ENCODE data around the gene HOXA4.

The HOXA4 gene

DNA sequence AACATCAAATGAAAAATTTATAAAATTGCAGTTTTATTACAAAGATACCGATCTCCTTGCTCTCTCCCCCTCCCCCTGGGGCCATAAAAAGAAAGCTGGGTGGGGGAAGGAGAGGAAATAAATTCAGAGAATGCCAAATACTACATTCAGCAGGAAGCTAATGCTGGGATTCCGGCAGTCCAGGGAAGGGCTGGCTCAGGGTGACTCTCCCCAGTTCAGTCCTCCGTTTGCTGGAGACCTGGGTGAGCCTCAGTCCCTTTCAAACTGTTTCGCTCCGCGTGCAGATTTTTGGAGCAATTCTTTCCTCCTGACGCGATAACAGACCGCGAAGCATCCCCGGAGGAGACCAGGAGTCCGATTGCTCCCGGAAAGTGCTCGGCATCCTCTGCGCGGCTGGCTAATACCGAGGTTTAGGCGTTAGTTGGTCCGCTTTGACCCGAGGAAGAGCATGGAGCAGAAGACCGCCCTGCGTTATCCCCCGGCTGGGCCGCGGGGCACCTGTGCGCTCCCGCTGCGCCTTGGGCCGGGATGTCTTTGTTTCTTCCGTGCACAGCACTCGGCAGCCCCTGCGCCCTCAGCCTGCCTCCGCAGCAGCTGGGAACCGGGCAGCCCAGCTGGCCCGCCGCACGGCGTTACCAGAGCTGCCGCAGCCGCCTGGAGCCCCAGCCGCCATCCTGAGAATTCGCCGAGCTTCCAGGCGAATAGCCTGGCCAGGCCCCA, 24.2 kb downstream of the HOXA4 start:
- DNase-seq (ENCODE audit: low read depth in 2 of 3, low spot score in 2 of 3), result no peak

- no peak for DNase-seq (ENCODE audit: low read depth in 2 of 3, low spot score in 2 of 3)
Observed at GRCh38 chr7:27105301-27106031, 25.1 kb downstream of the HOXA4 start.

GRCh38 chr7:27104341-27105058, 26.1 kb downstream of the HOXA4 start:
- no peak for DNase-seq (ENCODE audit: low read depth in 2 of 3, low spot score in 2 of 3)

DNA sequence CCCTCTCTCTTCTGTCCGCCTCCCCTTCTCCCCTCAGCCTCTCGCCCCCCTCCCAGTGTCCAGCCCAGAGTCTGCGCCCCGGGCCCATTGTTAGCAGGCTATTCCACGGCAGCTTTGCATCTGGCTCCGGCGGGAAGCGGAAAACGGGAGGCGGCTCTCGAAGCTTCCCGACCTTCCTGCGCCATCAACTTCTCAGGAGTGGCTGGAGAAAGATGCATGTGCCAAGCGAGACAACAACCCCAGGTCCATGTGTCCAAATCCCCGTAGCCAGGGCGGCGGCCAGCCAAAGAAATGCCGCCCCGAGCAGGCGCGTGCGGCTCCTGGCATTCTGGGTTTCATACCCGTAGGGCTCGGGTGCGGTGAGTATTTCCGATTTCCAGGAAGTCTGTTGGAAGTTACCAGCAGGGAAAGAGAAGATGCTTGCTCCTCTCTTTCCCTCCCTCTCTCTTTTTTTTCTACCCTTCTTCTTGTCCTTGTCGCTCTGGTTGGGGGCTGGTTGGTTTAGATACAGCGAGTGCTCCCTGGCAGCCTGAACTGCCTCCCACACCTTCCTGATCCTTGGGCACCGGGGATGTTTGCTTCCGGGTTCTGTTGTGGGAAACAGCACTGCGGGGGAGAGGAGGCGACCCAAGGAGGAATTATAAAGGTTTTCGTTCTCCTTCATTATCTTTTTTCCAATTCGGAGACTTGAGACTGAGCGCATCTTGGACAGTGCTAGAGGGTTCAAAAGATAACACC, 26.9 kb downstream of the HOXA4 start:
- no peak for DNase-seq (ENCODE audit: low read depth in 2 of 3, low spot score in 2 of 3)

- DNase-seq (ENCODE audit: low read depth in 2 of 3, low spot score in 2 of 3), result no peak
Observed at GRCh38 chr7:27102581-27103442, 27.7 kb downstream of the HOXA4 start, which contains the start of gene HOXA2. HOXA2 (minus strand) TSS chr7:27102683; CDS start chr7:27102500, 183 bp downstream.

DNA sequence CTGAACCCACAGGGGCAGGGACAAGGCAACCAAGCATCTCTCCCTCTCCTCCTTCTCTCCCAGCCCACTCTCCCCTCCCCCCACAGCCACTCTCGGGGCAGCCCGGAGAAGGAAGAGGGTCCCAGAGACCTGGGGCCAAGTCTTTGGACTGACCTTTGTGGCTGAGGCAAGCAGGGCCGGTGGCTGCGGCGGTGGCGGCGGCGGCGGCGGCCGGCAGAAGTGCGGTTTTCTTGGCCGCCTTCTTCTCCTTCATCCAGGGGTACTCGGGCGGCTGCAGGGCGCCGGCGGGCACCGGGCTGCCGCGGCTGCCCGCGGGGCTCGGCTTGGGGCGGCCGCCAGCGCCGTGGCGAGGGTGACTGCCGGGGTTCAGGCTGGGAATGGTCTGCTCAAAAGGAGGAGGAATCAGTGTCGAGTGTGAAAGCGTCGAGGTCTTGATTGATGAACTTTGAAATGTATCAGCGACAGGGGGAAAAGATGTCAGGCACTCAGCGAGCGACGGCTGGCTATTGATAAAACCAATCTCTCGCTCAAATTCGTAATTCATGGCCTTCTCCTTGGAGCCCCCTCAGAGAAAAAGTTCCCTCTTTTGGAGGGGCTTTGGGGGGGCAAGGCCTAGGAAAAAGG, 28.5 kb downstream of the HOXA4 start:
- DNase-seq (ENCODE audit: low read depth in 2 of 3, low spot score in 2 of 3), result no peak

DNA sequence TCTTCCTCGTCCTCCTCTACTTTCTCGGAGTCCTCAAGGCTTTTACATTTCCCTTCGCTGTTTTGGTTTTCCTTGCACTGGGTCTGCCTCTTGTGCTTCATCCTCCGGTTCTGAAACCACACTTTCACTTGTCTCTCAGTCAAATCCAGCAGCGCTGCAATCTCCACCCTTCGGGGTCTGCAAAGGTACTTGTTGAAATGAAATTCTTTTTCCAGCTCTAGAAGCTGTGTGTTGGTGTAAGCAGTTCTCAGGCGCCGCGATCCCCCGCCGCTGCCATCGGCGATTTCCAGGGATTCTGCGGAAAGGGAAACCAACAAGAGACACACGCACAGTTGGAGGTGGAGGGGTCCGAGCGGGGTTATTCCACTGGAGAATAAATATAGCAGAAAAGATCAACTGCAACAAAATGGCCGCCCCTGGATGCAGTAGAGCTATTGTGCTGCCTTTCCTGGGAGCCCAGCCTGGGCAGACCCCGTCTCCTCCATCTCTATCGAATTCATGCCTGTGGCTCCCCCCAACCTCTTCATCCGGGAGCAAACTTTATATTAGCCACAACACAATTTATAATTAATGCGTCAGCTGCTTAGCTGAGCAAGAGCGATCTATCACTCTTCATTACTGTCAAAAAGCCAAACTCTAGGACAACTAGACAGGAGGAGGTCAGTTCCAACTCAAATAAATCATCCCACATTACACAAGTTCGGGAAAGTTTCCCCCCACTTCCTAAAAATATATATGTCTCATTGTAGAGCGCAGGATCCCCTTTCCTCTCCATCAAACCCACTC, 29.2 kb downstream of the HOXA4 start:
- DNase-seq (ENCODE audit: low read depth in 2 of 3, low spot score in 2 of 3), result no peak

DNA sequence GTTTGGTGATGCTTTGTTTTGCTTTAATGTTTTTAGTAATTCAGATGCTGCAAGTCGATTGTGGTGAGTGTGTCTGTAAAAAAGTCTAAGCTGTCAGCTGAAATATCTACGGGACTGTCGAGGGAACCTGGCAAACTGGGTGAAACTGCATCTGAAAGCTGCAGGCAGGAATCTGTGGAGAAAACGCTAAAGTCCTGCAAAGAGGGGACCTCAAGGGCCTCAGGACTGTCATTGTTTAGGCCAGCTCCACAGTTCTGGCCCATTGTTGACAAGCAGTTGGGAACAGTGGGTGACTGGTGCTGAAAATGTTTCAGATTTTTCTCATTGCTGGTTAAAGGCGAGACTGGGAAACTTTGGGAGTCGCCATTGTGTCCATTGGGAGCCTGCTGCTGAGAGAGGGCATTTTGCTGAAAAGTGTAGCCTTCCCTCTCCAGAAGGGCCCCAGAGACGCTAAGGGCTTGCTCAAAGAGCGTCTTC, 29.8 kb downstream of the HOXA4 start:
- no peak for DNase-seq (ENCODE audit: low read depth in 2 of 3, low spot score in 2 of 3)

DNA sequence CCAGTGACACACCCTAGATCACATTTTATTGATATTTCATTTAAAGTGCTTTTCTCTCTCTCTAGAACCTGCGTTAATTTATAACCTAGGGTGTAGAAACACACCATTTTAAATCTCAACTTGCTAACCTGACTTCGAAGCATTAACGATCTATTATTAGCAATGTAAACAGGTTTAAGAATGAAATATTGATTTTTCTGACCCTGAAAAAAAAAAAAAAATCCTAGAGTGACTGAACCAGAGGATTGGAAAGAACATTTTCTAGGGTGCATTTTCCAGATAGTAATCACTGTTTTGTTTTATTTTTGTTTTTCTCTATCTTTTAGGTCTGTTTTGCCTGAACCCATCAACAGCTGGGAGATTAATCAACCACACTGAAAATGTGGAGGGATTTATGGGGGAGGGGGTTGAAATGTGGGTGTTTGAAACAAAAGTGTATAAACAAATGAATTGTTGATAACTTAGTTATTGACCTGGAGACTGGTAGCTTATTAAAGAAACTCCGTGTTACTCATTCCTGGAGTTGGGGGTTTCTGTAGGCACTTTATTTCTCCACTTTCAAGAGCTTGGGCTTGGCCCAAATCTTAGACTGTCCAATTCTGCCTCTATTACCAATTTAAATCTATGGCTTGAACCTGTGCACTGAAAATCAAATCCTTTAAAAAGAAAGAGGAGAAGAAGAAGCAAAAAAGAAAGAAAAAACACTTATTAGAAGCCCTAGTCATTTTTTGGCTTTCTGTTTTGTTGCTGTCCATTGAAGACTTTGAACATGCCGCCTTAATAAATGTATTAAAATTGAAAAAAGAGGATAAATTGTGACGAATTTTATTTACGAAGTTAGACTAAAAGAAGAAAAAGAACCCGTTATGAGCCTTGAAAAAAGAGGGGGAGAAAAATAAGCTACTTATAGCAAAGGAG, 30.8 kb downstream of the HOXA4 start:
- no peak for DNase-seq (ENCODE audit: low read depth in 2 of 3, low spot score in 2 of 3)

- no peak for DNase-seq (ENCODE audit: low read depth in 2 of 3, low spot score in 2 of 3)
Observed at GRCh38 chr7:27098578-27099451, 31.7 kb downstream of the HOXA4 start.

DNA sequence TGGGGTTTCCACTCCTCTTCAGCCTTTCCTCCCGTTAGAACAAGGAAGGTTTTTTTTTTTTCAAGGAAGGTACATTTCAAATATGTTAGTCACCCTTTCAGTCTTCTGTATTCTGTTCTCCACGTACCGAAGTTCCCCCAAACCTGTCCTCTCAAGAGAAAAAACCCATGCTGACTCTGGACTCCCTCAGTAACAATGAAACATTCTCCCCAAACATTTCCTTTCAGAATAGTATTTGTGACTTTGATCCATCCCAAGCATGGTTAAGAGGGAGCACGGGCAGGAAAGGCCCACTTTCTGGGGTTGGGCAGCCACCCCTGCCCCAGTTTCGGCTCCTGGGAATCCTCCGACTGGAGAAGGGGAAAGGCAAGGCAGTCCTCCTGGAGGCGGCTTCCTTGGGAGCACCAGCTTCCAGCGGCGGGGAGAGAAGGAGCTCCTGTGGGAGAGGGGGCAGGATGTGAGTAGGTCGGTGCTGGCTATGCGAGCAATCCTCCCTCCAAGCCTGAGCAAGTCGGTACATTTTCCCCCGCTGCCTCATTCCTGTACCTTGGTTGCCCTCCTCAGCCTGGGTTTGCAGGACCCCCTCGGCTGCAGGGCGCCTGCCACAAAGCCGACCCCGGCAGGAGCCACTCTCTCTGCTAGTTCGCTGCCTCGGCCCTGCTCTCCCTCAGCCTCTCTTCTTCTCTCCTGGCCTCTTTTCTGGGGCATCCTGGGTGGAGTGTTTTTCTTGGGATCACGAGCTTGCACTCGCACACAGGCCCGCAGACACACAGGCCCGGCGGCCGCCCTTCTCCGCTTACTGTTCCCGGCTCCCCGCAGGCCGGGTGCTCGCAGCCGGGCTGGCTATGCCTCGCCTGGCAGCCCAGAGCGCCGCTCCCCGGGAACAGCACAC, 32.6 kb downstream of the HOXA4 start:
- DNase-seq (ENCODE audit: low read depth in 2 of 3, low spot score in 2 of 3), result no peak

DNA sequence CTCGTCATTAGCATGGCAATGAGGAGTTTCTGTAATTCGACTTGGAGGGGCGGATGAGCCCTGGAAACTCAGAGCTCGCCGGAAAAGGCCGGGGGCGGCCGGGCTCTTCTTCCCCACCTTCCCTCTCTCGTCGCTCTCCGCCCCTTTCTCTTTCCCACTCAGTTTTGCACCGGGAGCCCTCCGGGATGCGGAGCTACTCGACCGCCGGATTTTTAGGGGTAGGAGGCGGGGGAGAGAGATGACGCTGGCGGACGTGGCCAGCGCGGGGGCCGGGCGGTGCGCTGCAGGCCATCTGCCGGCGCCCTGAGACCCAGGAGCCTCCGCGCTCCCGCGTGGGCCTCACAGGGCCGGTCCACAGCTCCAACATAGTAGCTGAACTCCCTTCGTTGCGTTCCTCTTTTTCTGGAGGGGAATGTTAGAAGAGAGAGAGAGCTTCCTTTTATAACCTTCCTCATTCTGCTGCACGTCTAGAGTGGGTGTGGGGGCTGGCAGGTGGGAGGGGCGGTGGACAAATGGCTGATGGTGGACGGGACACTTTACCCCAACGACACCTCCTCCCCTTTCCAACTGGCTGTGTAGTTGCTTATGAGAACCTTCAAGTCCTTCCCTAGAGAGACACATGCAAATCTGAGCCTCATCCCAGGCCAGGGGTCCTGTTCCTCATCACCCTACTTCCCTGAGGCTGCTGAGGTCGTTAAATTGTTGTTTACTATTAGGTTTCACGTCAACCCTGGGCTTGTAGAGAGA, 33.6 kb downstream of the HOXA4 start:
- DNase-seq (ENCODE audit: low read depth in 2 of 3, low spot score in 2 of 3), result no peak

GRCh38 chr7:27095897-27096767, 34.4 kb downstream of the HOXA4 start, which contains the start of gene HOXA1:
HOXA1 (minus strand) TSS chr7:27096000; CDS start chr7:27095912, 88 bp downstream.
- peak; percentile 34 to 40 (median 39) for DNase-seq (ENCODE audit: low read depth in 2 of 3, low spot score in 2 of 3)
